Posterior vena cava (tissue), 2 donors: Measurements from ENCODE around the gene PPP1R9A. TPM values are rescaled to one million over a fixed set of nuclear protein-coding genes. Genes with fewer than 3 reads are reported as not detected.

Experiments
- DNase-seq: peaks from one replicate; pipeline ENCODE4 v3.0.0-alpha.2; 2020; ENCODE audit warnings: low spot score
- intact Hi-C, 2 donors: fragments of 100-400 bp; cut with DNase I; formaldehyde crosslinking; loops; one replicate each; pipeline versions ENCODE4 v1.14.1 to v1.14.2; 2022 to 2023
- total RNA-seq, 2 donors: library from RNA; stranded (reverse); fragmentation: NEBNext Ultra II Directional; extraction: Animal tissue kit (Norgen Biotek cat#: 25700); gene quantifications; one replicate each; pipeline ENCODE4 v1.2.1, GENCODE V29; 2021
- donor health status: DM: yes; HTN: yes; CAD: no.
- donor health status: DM: yes; HTN: yes; CAD: no.

PPP1R9A gene
- total RNA-seq, 2 donors from 2014 or later: 7.3 to 15.5 TPM

GRCh38 chr7:95066737-95067530, 159.5 kb downstream of the PPP1R9A start:
- no peak for DNase-seq
- intact Hi-C loops: no loop called here

GRCh38 chr7:95088536-95089215, 181.3 kb downstream of the PPP1R9A start:
- DNase-seq: no peak
- intact Hi-C loops: no loop called here

- intact Hi-C loops: no loop called here
Observed at GRCh38 chr7:95089414-95090315, 182.3 kb downstream of the PPP1R9A start.

GRCh38 chr7:95092324-95092723, 184.9 kb downstream of the PPP1R9A start:
- DNase-seq: no peak
- intact Hi-C loops: no loop called here

More at GRCh38 chr7:95089414-95090315, 182.3 kb downstream of the PPP1R9A start:
- no peak for DNase-seq

- intact Hi-C loops: no loop called here
- no peak for DNase-seq
Observed at GRCh38 chr7:95095259-95095965, 188.0 kb downstream of the PPP1R9A start.

GRCh38 chr7:95095966-95096540, 188.7 kb downstream of the PPP1R9A start:
- intact Hi-C loops: no loop called here
- no peak for DNase-seq

GRCh38 chr7:95097291-95097690, 189.9 kb downstream of the PPP1R9A start:
- intact Hi-C loops: no loop called here
- no peak for DNase-seq

- intact Hi-C loops: no loop called here
- DNase-seq: no peak
Observed at GRCh38 chr7:95097851-95098250, 190.5 kb downstream of the PPP1R9A start.

- intact Hi-C loops: no loop called here
- no peak for DNase-seq
Observed at GRCh38 chr7:95099106-95099505, 191.7 kb downstream of the PPP1R9A start.

- intact Hi-C loops: no loop called here
- DNase-seq: no peak
Observed at GRCh38 chr7:95101422-95101821, 194.0 kb downstream of the PPP1R9A start.

- intact Hi-C loops: no loop called here
- no peak for DNase-seq
Observed at GRCh38 chr7:95102662-95103061, 195.3 kb downstream of the PPP1R9A start.

- DNase-seq: no peak
- intact Hi-C loops: no loop called here
Observed at GRCh38 chr7:95104739-95105138, 197.3 kb downstream of the PPP1R9A start.

GRCh38 chr7:95105627-95106026, 198.2 kb downstream of the PPP1R9A start:
- intact Hi-C loops: no loop called here
- no peak for DNase-seq

GRCh38 chr7:95106401-95106800, 199.0 kb downstream of the PPP1R9A start:
- intact Hi-C loops: no loop called here
- no peak for DNase-seq

- no peak for DNase-seq
- intact Hi-C loops: no loop called here
Observed at GRCh38 chr7:95110707-95111106, 203.3 kb downstream of the PPP1R9A start.

GRCh38 chr7:95113590-95113989, 206.2 kb downstream of the PPP1R9A start:
- DNase-seq: no peak
- intact Hi-C loops: no loop called here

- intact Hi-C loops: no loop called here
- DNase-seq: no peak
Observed at GRCh38 chr7:95126053-95126709, 218.8 kb downstream of the PPP1R9A start.

GRCh38 chr7:95132500-95132899, 225.1 kb downstream of the PPP1R9A start:
- DNase-seq: no peak

More at GRCh38 chr7:95132500-95132899, 225.1 kb downstream of the PPP1R9A start:
- intact Hi-C loops: no loop called here
